CD14-positive monocyte (primary cell): ENCODE results near the gene SAMD15. TPM values are rescaled to one million over a fixed set of nuclear protein-coding genes. Genes with fewer than 3 reads are reported as not detected.
A peak's percentile ranks its signal among the peaks of the same experiment; 100 is the strongest.
"Not testable (repeated sequence)": the region's sequence is repeated elsewhere in the genome, so short reads cannot be mapped to it uniquely, and the experiment has no call there.

Source experiments
- DNase-seq, 3 donors: peaks; one replicate each; pipeline ENCODE4 v3.0.0-alpha.2; 2011 to 2022
- H2AFZ ChIP-seq: 2 replicates; pipeline ENCODE4 v1.6.0; 2012; ENCODE audit warnings: mild to moderate bottlenecking, low read depth, low read length, inconsistent platforms; ENCODE audit not compliant: insufficient read depth, poor library complexity, severe bottlenecking
- H3K27ac ChIP-seq, 2 donors: 1 replicate in 1 of 2; 2 replicates in 1 of 2; pipeline ENCODE4 v1.5.1; 2012 to 2013; ENCODE audit warnings: low read length in 2 of 2, control low read depth in 1 of 2, inconsistent platforms in 1 of 2, low read depth in 1 of 2, mild to moderate bottlenecking in 1 of 2
- H3K27me3 ChIP-seq, 2 donors: one replicate each; pipeline versions ENCODE4 v1.6.0 to v1.6.1; 2011 to 2013; ENCODE audit warnings: low read length in 2 of 2; ENCODE audit not compliant: control insufficient read depth in 2 of 2, insufficient read depth in 2 of 2
- H3K36me3 ChIP-seq, 2 donors: replicated peaks in 1 of 2; 1 replicate in 1 of 2; 2 replicates in 1 of 2; pipeline versions ENCODE4 v1.5.1 to v1.6.1; 2012 to 2013; ENCODE audit warnings: low read length in 2 of 2, control low read depth in 1 of 2, inconsistent platforms in 1 of 2, mild to moderate bottlenecking in 1 of 2; ENCODE audit not compliant: insufficient read depth in 2 of 2, control insufficient read depth in 1 of 2
- H3K4me1 ChIP-seq, 2 donors: 1 replicate in 1 of 2; 2 replicates in 1 of 2; pipeline versions ENCODE4 v1.5.1 to v1.6.1; 2012 to 2013; ENCODE audit warnings: low read length in 2 of 2, control low read depth in 1 of 2, inconsistent platforms in 1 of 2, mild to moderate bottlenecking in 1 of 2, moderate library complexity in 1 of 2; ENCODE audit not compliant: insufficient read depth in 2 of 2, control insufficient read depth in 1 of 2
- H3K4me2 ChIP-seq: replicated peaks from 2 replicates; pipeline ENCODE3; 2012; ENCODE audit warnings: low read length, moderate library complexity, mild to moderate bottlenecking; ENCODE audit not compliant: poor library complexity, severe bottlenecking; ENCODE audit errors: extremely low read depth
- H3K4me3 ChIP-seq, 3 experiments: fragments of 200-600 bp in 1 of 3; sonication (generic) in 1 of 3; replicated peaks in 1 of 3; 1 replicate in 2 of 3; 2 replicates in 1 of 3; pipeline ENCODE4 v1.5.1; 2011 to 2013; ENCODE audit warnings: low read length in 3 of 3, mild to moderate bottlenecking in 3 of 3, control low read depth in 2 of 3, low read depth in 2 of 3, inconsistent platforms in 1 of 3, moderate library complexity in 1 of 3
- H3K79me2 ChIP-seq: 2 replicates; pipeline ENCODE4 v1.6.0; 2012; ENCODE audit warnings: mild to moderate bottlenecking, control low read depth, inconsistent platforms, low read length, moderate library complexity; ENCODE audit not compliant: insufficient read depth
- H3K9ac ChIP-seq: 2 replicates; pipeline ENCODE4 v1.6.0; 2017; ENCODE audit warnings: low read length, mild to moderate bottlenecking; ENCODE audit not compliant: insufficient read depth, poor library complexity, severe bottlenecking
- H3K9me3 ChIP-seq, 2 donors: replicated peaks in 1 of 2; 1 replicate in 1 of 2; 2 replicates in 1 of 2; pipeline versions ENCODE4 v1.5.1 to v1.6.1; 2012 to 2013; ENCODE audit warnings: low read length in 2 of 2, control low read depth in 1 of 2; ENCODE audit not compliant: control insufficient read depth in 1 of 2, insufficient read depth in 1 of 2
- H4K20me1 ChIP-seq: 2 replicates; pipeline ENCODE4 v1.6.0; 2012; ENCODE audit warnings: mild to moderate bottlenecking, low read length, control low read depth, moderate library complexity; ENCODE audit not compliant: insufficient read depth
- H3K27ac Mint-ChIP-seq, 7 donors: one replicate each; pipeline ENCODE4 v1.8.0; 2020; ENCODE audit warnings: mild to moderate bottlenecking in 7 of 7, mixed read lengths in 7 of 7, moderate library complexity in 6 of 7, inconsistent platforms in 2 of 7
- H3K27me3 Mint-ChIP-seq, 3 donors: one replicate each; pipeline ENCODE4 v1.8.0; 2021 to 2022; ENCODE audit warnings: low read depth in 3 of 3, mild to moderate bottlenecking in 3 of 3, mixed read lengths in 3 of 3, moderate library complexity in 3 of 3, inconsistent platforms in 1 of 3
- H3K36me3 Mint-ChIP-seq, 2 donors: one replicate each; pipeline ENCODE4 v1.8.0; 2020; ENCODE audit warnings: mixed read lengths in 2 of 2, inconsistent platforms in 1 of 2, mild to moderate bottlenecking in 1 of 2
- H3K4me1 Mint-ChIP-seq: one replicate; pipeline ENCODE4 v1.8.0; 2020; ENCODE audit warnings: mild to moderate bottlenecking, mixed read lengths
- H3K4me3 Mint-ChIP-seq, 2 donors: one replicate each; pipeline ENCODE4 v1.8.0; 2020; ENCODE audit warnings: mild to moderate bottlenecking in 2 of 2, mixed read lengths in 2 of 2, moderate library complexity in 1 of 2
- H3K9me3 Mint-ChIP-seq, 7 donors: one replicate each; pipeline ENCODE4 v1.8.0; 2020 to 2022; ENCODE audit warnings: mixed read lengths in 7 of 7, mild to moderate bottlenecking in 6 of 7, moderate library complexity in 6 of 7, inconsistent platforms in 2 of 7
- WGBS: methylation state at CpG from one replicate; pipeline ENCODE4 v1.1.5; 2013; ENCODE audit warnings: missing lambda C conversion rate; ENCODE audit not compliant: insufficient coverage; 5-methylcytosine and 5-hydroxymethylcytosine counted together
- intact Hi-C, 2 donors: fragments of 100-400 bp; cut with micrococcal nuclease; formaldehyde crosslinking; loops; one replicate each; pipeline versions ENCODE4 v1.15.0 to v1.15.1; 2023
- polyA plus RNA-seq, 3 donors: library from polyadenylated mRNA; depleted of rRNA in 1 of 3; unstranded in 2 of 3; stranded (reverse) in 1 of 3; fragments of 300-500 nt in 2 of 3; fragments of >200 nt in 1 of 3; fragmentation: Illumina TruSeq in 2 of 3; gene quantifications; 1 replicate in 2 of 3; 2 replicates in 1 of 3; pipeline ENCODE4 v1.2.3, GENCODE V29; 2012 to 2021
- TF ChIP-seq, protein P1 (sequence below): fragments of 200-600 bp; IDR thresholded peaks from one replicate; pipeline ENCODE4 v1.8.0; 2022; ENCODE audit warnings: antibody characterized with exemption, mild to moderate bottlenecking

The SAMD15 gene
- polyA plus RNA-seq, 3 donors = 0.08 to 0.65 TPM; not detected in 1

GRCh38 chr14:77409131-77409533 lies 32.0 kb downstream of the SAMD15 start:
- WGBS = no CpG with 5 or more reads among the region's 3 CpGs
- Histone ChIP-seq H3K4me3 (no peak overlapping the region), H3K4me2 (no peak overlapping the region), H3K27me3 (no peaks in the 10 kb centered on the region), H3K36me3 (no peaks in the 10 kb centered on the region), H4K20me1 (no peaks in the 10 kb centered on the region), H3K9me3 (no peaks in the 10 kb centered on the region), H2AFZ (no peak overlapping the region), H3K79me2 (no peaks in the 10 kb centered on the region), H3K9ac (no peak overlapping the region), H3K27ac (no peak overlapping the region), H3K4me1 (peaks cover 26 to 30% of the 10 kb centered on the region in 2 donors)
- intact Hi-C loops = no loop called here
- Mint-ChIP-seq H3K27ac (no peak overlapping the region), H3K4me3 (no peak overlapping the region), H3K36me3 (peaks cover 0 to 2% of the 10 kb centered on the region in 2 donors), H3K4me1 (peaks cover 34% of the 10 kb centered on the region), H3K9me3 (peaks cover 0 to under 1% (median 0%) of the 10 kb centered on the region in 7 donors), H3K27me3 (peaks cover 0 to 2% (median 0%) of the 10 kb centered on the region in 3 donors)
- TF ChIP-seq, protein P1, sequence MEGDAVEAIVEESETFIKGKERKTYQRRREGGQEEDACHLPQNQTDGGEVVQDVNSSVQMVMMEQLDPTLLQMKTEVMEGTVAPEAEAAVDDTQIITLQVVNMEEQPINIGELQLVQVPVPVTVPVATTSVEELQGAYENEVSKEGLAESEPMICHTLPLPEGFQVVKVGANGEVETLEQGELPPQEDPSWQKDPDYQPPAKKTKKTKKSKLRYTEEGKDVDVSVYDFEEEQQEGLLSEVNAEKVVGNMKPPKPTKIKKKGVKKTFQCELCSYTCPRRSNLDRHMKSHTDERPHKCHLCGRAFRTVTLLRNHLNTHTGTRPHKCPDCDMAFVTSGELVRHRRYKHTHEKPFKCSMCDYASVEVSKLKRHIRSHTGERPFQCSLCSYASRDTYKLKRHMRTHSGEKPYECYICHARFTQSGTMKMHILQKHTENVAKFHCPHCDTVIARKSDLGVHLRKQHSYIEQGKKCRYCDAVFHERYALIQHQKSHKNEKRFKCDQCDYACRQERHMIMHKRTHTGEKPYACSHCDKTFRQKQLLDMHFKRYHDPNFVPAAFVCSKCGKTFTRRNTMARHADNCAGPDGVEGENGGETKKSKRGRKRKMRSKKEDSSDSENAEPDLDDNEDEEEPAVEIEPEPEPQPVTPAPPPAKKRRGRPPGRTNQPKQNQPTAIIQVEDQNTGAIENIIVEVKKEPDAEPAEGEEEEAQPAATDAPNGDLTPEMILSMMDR = no peak
- DNase-seq = peak in 1 of 3 donors; percentile 5

DNA sequence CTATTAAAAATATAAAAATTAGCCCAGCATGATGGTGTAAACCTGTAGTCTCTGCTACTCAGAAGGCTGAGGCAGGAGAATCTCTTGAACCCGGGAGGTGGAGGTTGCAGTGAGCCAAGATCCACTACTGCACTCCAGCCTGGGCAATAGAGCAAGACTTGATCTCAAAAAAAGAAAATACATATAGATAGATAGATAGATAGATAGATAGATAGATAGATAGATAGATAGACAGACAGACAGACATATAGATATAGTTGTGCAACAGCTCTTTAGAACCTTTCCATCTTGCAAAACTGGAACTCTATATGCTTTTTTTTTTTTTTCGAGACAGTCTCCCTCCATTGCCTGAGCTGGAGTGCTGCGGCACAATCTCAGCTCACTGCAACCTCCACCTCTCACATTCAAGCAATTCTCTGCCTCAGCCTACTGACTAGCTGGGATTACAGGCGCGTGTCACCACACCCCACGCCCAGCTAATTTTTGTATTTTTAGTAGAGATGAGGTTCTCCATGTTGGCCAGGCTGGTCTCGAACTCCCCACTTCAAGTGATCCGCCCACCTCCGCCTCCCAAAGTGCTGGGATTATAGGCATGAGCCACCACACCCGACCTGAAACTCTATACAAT lies 38.3 kb downstream of the SAMD15 start:
- H3K27ac ChIP-seq, H3K4me3 Mint-ChIP-seq, H3K4me1 ChIP-seq, H3K9ac ChIP-seq, H3K27me3 ChIP-seq, H3K36me3 ChIP-seq, intact Hi-C loops, H3K79me2 ChIP-seq, H4K20me1 ChIP-seq, H3K4me2 ChIP-seq, H2AFZ ChIP-seq, H3K36me3 Mint-ChIP-seq, H3K4me3 ChIP-seq, DNase-seq, H3K27me3 Mint-ChIP-seq: not testable (repeated sequence)
- no CpG with 5 or more reads among the region's 10 CpGs for WGBS
- H3K9me3 ChIP-seq = peaks cover 19 to 21% of the 10 kb centered on the region in 2 donors
- H3K4me1 Mint-ChIP-seq = peaks cover 14% of the 10 kb centered on the region
- peak overlapping the region in 1 of 7 donors; percentile 41 for H3K27ac Mint-ChIP-seq
- peaks cover 13 to 27% (median 18%) of the 10 kb centered on the region in 7 donors for H3K9me3 Mint-ChIP-seq

GRCh38 chr14:77416098-77416497 lies 38.9 kb downstream of the SAMD15 start:
- H3K4me3 ChIP-seq, H3K36me3 Mint-ChIP-seq, H3K4me1 ChIP-seq, H2AFZ ChIP-seq, H3K27me3 ChIP-seq, H3K27ac ChIP-seq, H3K9ac ChIP-seq, H4K20me1 ChIP-seq, intact Hi-C loops, DNase-seq, H3K27me3 Mint-ChIP-seq, H3K36me3 ChIP-seq, H3K4me3 Mint-ChIP-seq, H3K79me2 ChIP-seq, H3K4me2 ChIP-seq: not testable (repeated sequence)
- no CpG with 5 or more reads among the region's 3 CpGs for WGBS
- peaks cover 14% of the 10 kb centered on the region for H3K4me1 Mint-ChIP-seq
- peak overlapping the region in 1 of 7 donors; percentile 41 for H3K27ac Mint-ChIP-seq
- H3K9me3 ChIP-seq = peaks cover 19 to 24% of the 10 kb centered on the region in 2 donors
- H3K9me3 Mint-ChIP-seq = peaks cover 13 to 27% (median 20%) of the 10 kb centered on the region in 7 donors
